Measurements from ENCODE around the gene IGSF3.

Gene IGSF3

GRCh38 chr1:116559304-116559761, 108.2 kb downstream of the IGSF3 start:
- no peak for DNase-seq (ENCODE audit: low read depth, low spot score)

- no peak for DNase-seq (ENCODE audit: low read depth, low spot score)
These were observed 109.0 kb downstream of the IGSF3 start for GRCh38 chr1:116558571-116558970.

GRCh38 chr1:116558140-116558549, 109.4 kb downstream of the IGSF3 start:
- DNase-seq (ENCODE audit: low read depth, low spot score) = no peak

GRCh38 chr1:116557323-116557878, 110.1 kb downstream of the IGSF3 start:
- no peak for DNase-seq (ENCODE audit: low read depth, low spot score)

GRCh38 chr1:116556289-116557006, 111.1 kb downstream of the IGSF3 start:
- no peak for DNase-seq (ENCODE audit: low read depth, low spot score)

GRCh38 chr1:116554924-116555323, 112.6 kb downstream of the IGSF3 start:
- DNase-seq (ENCODE audit: low read depth, low spot score) = no peak

GRCh38 chr1:116553386-116554115, 114.0 kb downstream of the IGSF3 start:
- no peak for DNase-seq (ENCODE audit: low read depth, low spot score)

- no peak for DNase-seq (ENCODE audit: low read depth, low spot score)
These were observed 121.1 kb downstream of the IGSF3 start for GRCh38 chr1:116546354-116546977.

GRCh38 chr1:116545359-116545705, 122.2 kb downstream of the IGSF3 start:
- no peak for DNase-seq (ENCODE audit: low read depth, low spot score)

- no peak for DNase-seq (ENCODE audit: low read depth, low spot score)
These were observed 122.8 kb downstream of the IGSF3 start for GRCh38 chr1:116544588-116545358.

- no peak for DNase-seq (ENCODE audit: low read depth, low spot score)
These were observed 127.4 kb downstream of the IGSF3 start for GRCh38 chr1:116540088-116540487.

- no peak for DNase-seq (ENCODE audit: low read depth, low spot score)
These were observed 129.0 kb downstream of the IGSF3 start for GRCh38 chr1:116538544-116538943.

GRCh38 chr1:116537898-116538297, 129.6 kb downstream of the IGSF3 start:
- no peak for DNase-seq (ENCODE audit: low read depth, low spot score)

GRCh38 chr1:116537040-116537831, 130.3 kb downstream of the IGSF3 start:
- DNase-seq (ENCODE audit: low read depth, low spot score) = no peak

GRCh38 chr1:116534014-116534739, 133.4 kb downstream of the IGSF3 start:
- DNase-seq (ENCODE audit: low read depth, low spot score) = no peak

GRCh38 chr1:116533429-116533820, 134.1 kb downstream of the IGSF3 start:
- no peak for DNase-seq (ENCODE audit: low read depth, low spot score)

- DNase-seq (ENCODE audit: low read depth, low spot score) = no peak
These were observed 134.7 kb downstream of the IGSF3 start for GRCh38 chr1:116532671-116533428.

- DNase-seq (ENCODE audit: low read depth, low spot score) = no peak
These were observed 135.6 kb downstream of the IGSF3 start for GRCh38 chr1:116531917-116532316.

GRCh38 chr1:116529681-116530080, 137.9 kb downstream of the IGSF3 start:
- no peak for DNase-seq (ENCODE audit: low read depth, low spot score)
